ENCODE measurements around the gene CPNE5. TPM values are rescaled to one million over a fixed set of nuclear protein-coding genes. Genes with fewer than 3 reads are reported as not detected.

CPNE5 gene
- not detected for polyA plus RNA-seq (2012; ENCODE audit: insufficient read depth, insufficient read length)

DNA sequence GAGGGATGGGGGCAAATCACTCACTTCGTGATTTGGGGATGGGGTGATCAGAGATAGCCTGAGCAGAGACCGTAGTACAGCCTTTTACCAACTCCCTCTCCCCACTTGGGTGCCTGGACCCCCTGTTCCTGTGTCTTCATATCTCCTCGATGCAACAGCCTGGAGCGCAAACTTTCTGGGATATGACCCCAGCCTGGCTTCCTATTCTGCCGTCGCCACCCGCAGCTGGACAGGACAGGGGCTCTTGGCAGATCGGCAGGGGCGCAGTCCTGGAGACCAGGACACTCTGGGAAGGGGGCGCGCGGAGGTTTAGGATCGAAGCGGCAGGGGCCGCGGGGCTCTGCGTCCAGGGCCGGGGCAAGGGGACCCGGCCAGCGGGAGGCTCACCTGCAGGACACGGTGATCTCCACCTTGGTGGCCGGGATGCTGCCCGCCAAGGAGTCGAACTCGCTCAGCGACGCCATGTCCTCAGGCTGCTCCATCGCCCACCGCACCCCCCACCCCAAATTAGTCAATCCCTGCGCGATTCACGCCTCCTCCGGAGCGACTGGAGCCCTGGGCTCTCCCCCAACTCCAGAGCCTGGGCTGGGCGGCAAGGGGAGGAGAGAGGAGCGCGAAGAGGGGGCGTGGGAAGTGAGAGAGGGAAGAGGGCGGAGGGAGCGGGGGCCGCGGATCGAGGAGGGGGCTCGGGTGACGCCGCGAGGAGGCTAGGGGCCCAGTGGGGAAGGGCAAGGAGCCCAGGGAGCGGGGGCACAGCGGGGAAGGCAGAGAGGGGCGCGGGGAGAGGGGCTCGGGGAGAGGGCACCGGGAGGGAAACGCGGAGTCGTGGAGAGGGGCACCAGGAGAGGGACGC, at the start of gene CPNE5:
Gene CPNE5, minus strand, starts transcription at position 549 of the 853 bp plus-strand sequence. Its CDS starts 67 bp downstream, at position 482.
- H3K4me3 ChIP-seq (ENCODE audit: low read length), result peak within 1 kb of the TSS; percentile 33
- DNase-seq (ENCODE audit: low read depth, low spot score), result no peak

DNA sequence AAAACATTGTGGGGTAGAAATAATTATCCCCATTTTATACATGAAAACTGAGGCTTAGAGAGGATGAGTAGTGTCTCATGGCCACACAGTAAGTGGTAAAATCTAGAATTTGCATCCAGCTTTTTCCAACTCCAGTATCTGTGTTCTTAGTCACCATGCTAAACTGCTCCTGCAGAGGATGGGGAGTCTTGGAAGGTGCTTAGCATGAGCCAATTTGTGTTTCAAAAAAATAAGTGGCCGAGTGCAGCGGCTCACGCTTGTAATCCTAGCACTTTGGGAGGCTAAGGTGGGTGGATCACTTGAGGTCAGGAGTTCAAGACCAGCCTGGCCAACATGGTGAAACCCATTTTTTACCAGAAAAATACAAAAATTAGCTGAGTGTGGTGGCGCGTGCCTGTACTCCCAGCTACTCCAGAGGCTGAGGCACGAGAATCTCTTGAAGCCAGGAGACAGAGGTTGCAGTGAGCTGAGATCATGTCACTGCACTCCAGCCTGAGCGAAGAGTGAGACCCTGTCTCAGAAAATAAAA, 48.9 kb upstream of the CPNE5 start:
- no peak for DNase-seq (ENCODE audit: low read depth, low spot score)
- H3K4me3 ChIP-seq (ENCODE audit: low read length), result no peak overlapping the region

DNA sequence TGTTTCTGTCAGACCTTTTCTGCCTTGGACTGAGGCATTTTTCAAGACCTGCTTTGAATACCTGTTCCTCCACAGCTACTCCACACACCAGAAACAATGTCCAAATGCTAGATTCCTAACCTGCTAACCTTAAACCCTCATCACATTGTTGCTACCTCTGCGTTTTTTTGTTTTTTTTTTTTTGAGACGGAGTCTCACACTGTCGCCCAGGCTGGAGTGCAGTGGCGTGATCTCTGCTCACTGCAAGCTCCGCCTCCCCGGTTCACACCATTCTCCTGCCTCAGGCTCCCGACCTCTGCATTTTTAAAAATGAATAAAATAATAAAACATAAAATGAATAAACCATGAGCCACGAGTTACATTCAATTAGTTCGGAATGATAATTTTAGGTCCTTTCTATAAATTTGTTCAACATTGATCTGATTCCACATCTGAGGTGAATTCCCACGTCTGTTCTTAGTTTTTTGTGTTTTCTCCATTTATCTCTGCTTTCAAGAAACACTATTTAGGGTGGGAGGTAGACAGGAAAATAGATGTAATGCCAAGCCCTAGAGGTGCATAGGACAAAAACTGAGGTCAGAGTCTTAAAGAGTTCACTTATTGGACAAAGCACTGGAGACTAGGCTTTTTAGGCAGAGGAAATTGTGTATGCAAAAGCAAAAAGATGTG, 47.8 kb upstream of the CPNE5 start:
- peak; percentile 54 for DNase-seq (ENCODE audit: low read depth, low spot score)
- H3K4me3 ChIP-seq (ENCODE audit: low read length), result peak overlapping the region; percentile 56

DNA sequence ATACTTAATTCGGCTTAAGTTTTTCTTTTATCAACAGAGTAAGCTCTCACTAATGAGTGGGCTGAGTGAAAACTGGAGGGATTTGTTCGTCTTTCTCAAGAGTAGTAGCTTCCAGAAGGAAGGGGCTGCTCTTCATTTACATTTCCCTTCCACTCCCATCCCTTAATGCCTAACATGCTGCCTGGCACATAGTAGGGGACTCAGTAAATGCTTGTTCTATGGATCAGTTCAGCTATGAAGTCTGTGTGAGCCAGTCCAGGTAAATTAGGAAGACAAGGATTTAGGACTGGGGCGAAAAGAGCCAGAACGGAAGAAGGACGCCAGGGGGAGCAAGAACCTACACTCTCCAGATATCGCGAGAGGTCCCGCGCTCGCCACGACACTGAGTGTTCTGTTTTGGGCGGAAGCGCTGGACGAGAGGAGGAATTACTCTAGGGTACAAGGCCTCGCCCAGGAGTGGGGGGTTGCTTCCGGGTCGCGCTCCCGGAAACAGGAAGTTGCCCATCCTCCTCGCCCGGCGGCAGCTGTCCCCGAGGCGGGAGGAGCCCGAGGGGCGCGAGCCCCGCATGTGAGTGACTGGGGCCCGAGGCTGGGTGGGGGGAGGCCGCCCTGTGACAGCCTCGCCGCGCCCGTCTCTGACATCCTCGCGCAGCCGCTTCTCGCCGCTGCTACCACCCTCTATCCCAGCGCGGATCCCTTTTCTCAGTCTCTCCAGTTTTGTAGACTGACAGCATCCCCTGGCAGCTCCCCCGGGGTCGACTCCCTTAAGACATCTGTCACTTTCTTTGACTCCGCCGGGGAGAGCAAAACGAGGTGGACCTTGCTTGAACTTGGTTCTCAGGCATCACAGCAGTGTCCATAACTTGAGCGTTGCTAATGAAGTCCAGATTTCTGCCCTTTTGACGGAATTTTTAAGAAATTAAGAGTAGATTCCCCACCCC, 46.5 kb upstream of the CPNE5 start, which contains the start of gene C6orf89:
Gene C6orf89, plus strand, starts transcription at position 492 of the 941 bp plus-strand sequence. CDS start 13,493 bp downstream, outside the sequence.
- H3K4me3 ChIP-seq (ENCODE audit: low read length), result peak within 1 kb of the TSS; percentile 56
- peak; percentile 99 for DNase-seq (ENCODE audit: low read depth, low spot score)

DNA sequence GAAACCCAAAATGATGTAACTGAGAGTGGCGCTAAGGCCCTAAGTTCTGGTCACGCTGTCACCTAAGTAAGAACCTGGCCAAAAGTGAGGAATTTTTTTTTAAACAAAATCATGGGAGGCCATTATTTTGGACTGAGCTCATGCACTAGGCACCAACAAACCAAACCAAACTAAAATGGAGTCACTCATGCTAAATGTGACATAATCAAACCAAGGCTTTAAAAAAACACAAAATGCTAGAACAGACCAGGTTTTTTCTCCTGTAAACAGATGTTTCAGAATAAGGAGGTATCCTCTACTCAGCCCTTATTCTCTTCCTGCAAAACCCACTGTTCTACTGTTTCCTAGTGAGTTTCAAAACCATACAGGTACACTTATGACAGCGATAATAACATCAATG, 45.4 kb upstream of the CPNE5 start:
- DNase-seq (ENCODE audit: low read depth, low spot score), result no peak
- H3K4me3 ChIP-seq (ENCODE audit: low read length), result no peak overlapping the region

DNA sequence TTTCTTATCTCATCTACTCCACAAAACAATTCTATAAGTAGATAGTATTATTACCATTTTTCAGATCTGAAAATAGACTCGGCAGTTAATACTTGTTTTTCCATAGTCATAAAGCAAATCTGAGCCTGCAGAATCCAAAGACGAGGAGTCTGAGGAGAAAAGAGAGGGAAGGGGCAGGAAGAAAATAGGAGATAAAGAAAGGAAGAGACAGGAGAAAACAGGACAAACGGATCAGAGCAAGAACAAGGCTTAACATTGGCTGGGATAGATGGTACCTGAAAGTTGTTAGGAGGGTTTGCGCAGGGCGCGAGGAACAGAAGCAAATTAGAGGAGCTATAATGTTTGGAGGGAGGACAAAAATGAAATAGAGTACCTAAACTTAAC, 36.0 kb upstream of the CPNE5 start:
- no peak for DNase-seq (ENCODE audit: low read depth, low spot score)

DNA sequence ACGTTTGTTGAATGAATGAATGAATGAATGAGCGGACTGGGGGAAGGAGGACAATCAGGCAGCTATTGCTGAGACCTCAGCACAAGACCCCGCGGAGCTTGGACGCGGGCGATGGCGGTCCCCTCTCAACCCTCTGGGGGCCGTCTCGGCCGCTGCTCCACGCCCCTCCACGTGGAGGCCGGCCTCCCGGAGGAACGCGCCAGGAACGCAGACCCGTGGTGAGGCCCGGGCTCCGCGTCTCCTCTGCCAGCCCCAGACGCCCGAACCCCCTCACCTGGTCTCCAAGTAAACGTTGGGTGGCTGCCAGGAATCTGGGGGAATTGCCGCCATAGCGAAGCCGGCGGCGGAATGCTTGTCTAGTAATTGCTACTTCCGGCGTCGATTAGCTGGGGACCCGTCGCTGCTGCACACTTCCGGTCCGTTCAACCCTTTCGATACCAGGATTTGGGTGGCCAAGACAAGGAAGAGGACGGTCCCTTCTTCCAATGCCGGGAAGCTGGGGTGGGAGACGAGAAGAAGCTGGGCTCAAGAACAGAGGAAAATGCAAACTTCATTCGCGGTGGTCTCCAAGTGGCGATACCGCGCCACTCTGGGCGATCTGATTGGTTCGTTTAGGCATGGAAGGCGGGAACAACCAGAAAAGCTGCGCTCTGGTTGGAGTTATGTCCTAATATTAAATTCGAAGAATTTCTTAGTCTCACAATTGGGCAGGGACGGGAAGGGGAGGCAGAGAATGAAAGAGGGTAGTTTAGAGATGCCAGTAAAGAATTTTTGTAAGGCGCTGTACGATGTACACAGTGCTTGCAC, 35.4 kb upstream of the CPNE5 start, which contains the start of gene PPIL1:
Gene PPIL1, minus strand, starts transcription at position 361 of the 807 bp plus-strand sequence. Its CDS starts 31 bp downstream, at position 330.
- peak within 1 kb of the TSS; percentile 94 for H3K4me3 ChIP-seq (ENCODE audit: low read length)
- DNase-seq (ENCODE audit: low read depth, low spot score), result peak; percentile 92

More for the DNA sequence above, 36.0 kb upstream of the CPNE5 start:
- H3K4me3 ChIP-seq (ENCODE audit: low read length), result peak overlapping the region; percentile 94

GRCh38 chr6:36873612-36874442, 34.6 kb upstream of the CPNE5 start:
- no peak for DNase-seq (ENCODE audit: low read depth, low spot score)
- H3K4me3 ChIP-seq (ENCODE audit: low read length), result peak overlapping the region; percentile 94

DNA sequence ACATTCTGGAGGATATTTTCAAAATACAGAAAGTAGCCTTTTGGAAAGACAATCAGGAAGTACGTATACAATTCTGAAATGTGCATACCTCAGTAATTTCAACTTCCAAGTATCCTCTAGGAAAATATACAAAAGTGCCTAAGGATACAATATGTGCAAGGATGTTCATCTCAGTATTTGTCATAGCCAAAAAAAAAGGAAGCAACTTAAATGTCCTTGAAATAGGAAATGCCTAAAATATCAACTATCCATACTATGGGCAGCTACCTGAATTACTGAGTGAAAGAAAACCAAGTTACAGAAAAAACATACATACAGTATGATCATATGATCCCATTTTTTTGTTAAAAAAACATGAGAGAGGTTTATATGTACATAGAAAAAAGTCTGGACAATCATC, 33.9 kb upstream of the CPNE5 start:
- H3K4me3 ChIP-seq (ENCODE audit: low read length), result no peak overlapping the region
- DNase-seq (ENCODE audit: low read depth, low spot score), result no peak

DNA sequence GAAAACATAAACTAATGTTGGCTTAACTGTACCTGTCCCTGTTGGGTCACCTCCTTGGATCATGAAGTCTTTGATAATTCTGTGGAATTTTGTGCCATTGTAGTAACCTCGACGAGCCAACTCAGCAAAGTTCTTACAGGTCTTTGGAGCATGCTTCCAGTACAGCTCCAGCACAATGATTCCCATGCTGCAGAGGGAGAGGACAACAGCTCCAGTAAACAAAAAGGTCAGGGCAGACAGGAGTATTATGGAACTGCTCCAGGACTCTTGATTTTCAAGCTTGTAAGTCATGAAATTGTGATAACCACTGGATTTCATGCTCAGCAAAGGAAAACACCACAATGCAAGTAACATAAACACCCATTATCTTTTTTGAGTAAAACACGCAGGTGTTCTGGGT, 32.4 kb upstream of the CPNE5 start:
- H3K4me3 ChIP-seq (ENCODE audit: low read length), result no peak overlapping the region

DNA sequence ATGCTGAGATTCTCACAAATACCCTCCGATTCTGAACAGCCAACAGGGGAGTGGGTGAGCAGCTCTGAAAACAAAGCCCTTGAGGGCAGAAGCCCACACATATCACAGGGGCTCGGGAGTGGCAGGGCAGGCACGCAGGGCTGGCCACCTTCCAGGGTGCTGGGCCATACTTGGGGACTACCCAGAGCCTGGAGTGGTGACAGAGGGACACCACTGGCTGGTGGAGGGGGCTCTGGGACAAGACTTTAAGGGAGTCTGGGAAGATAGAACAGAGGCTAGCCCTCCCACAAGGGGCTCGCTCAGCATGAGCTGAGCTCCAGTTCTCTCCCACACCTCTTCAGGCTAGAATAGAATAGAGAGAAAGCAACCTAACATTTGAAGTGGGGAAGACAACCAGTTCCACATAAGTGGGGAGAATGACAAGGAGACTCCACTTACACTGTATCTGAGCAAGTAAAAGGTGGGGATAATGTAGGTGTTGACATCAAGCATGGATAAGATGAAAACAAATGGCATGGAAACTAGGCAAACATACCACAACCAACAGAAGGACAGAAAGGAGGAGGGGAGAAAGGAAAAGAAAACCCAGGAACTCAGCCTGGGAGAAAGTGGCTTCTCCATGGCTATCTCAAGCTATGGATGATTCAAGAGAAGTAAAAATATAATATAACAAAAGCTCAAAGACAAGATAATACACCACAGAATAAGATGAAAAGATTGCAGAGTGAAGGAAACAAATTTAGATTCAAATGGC, 28.4 kb upstream of the CPNE5 start:
- no peak overlapping the region for H3K4me3 ChIP-seq (ENCODE audit: low read length)
- no peak for DNase-seq (ENCODE audit: low read depth, low spot score)

More for the DNA sequence above, 32.4 kb upstream of the CPNE5 start:
- no peak for DNase-seq (ENCODE audit: low read depth, low spot score)

DNA sequence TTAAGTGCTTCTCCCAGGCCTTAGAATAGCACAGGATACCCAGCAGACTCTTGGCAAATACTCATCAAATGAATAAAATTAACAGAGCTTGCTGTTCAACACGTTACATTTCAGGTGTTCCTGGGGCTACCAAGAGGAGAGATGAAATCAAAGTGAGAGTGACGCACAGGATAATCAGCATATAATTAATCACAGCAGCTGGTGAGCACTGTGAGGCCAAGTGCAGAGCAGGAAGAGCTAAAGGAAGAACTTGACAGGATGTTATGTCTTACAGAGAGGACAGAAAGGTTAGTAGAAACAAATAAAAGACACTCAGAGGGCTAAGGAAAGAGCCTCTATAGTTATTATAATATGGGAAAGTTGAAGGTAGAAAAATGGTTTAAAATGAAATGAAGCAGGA, 26.6 kb upstream of the CPNE5 start:
- H3K4me3 ChIP-seq (ENCODE audit: low read length), result no peak overlapping the region
- no peak for DNase-seq (ENCODE audit: low read depth, low spot score)

- H3K4me3 ChIP-seq (ENCODE audit: low read length), result no peak overlapping the region
- no peak for DNase-seq (ENCODE audit: low read depth, low spot score)
These were observed 24.7 kb upstream of the CPNE5 start for GRCh38 chr6:36863670-36864540.

- no peak overlapping the region for H3K4me3 ChIP-seq (ENCODE audit: low read length)
- DNase-seq (ENCODE audit: low read depth, low spot score), result no peak
These were observed 23.7 kb upstream of the CPNE5 start for GRCh38 chr6:36862848-36863382.

- H3K4me3 ChIP-seq (ENCODE audit: low read length), result no peak overlapping the region
- no peak for DNase-seq (ENCODE audit: low read depth, low spot score)
These were observed 23.1 kb upstream of the CPNE5 start for GRCh38 chr6:36862164-36862847.
